NCI-H2029 treated with DMSO at 0.1 percent for 48 hours (cell line): Measurements from ENCODE around the gene PRKCA.

Experiments used
- DNase-seq: peaks from one replicate; lab custom pipeline; 2025; lab: John Stamatoyannopoulos, UW

PRKCA gene

DNA sequence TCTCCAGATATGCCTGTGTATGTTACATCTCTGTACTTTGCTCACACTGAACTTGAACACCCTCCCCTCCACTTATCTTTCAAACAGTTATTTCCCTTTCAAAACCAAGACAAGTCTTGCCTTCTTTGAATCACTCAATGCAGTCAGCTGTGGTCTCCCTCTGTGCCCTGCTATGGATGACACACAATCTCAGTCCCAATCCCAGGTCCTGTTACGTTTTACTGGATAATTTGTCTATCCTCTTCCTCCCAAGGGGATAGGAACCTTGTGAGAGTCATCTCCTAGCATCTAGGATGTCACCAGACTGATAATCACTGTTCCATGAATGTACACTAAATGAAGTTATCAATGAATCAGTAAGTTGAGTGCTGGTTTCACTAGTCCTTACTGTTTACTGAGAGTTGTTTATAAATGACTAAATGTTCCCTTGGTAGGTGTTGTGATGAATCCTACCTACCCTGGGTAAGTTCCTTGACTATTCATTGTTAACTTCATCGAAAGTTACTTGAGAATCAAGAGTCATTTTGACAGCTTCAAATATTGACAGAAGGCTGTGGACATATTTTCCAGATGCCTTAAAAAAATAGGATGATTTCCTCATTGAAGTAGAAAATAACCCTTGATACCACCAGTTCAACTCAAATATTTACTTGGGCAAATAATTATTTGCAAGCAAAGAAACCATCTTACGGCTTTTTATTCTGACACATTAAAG is 244.9 kb downstream of the PRKCA start:
- DNase-seq = no peak

DNA sequence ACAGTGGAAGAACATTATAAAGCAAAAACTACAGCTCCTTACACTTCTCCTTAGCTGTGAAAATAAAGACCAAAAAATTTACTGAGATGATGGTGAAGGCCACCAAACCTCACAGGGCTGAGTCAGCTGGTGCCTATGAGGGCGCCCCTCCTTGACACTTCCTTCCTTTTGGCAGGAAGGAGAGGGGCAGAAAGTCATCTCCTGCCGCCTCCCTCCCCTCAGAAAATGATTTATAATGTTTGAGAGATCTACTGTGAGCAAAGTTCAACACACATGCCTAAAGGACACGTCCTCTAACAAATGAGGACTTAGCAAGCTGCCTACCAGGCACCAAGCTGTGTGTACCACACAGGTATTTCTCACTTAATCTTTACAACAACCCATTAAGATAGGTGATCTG is 245.7 kb downstream of the PRKCA start:
- no peak for DNase-seq

DNA sequence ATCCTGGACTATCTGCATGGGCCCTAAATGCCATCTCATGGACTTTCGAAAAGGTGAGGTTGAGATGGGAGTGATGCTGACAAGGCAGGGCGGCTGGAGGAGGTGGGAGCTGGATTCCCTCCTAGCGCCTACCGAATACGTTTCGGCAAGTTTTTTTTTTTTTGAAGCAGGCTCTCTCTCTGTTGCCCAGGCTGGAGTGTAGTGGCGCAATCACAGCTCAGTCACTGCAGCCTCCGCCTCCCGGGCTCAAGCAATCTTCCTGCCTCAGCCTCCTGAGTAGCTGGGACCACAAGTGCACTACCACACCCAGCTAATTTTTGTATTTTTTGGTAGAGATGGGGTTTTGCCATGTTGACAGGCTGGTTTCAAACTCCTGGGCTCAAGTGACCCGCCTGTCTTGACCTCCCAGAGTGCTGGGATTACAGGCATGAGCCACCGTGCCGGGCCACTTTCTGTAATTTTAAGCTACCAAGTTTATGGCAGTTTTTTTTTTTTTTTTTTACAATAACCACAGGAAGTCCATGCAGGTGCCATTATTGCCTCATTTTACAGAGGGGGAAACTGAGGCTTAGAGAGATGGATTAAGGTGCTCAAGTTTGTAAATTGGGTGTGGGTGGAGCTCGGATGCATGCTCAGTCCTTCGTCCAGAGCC is 246.4 kb downstream of the PRKCA start:
- DNase-seq = no peak

DNA sequence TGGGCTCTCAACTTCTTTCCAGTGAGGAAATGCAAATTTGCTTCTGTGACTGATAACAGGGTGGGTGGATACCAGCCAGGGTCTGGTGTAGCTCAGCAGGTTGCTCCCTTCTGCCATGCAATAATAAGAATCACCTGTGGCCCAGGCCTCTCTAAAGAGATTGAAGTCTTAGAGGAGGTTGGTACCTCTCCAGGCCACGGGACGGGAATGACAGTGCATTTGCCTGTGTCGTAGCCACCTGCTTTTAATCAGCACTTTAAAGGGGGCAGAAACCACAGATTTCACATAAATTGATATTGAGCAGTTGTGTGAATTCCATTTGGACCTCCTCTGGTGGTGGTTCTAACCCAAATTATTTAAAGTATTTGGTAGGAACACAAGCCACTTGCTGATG is 246.9 kb downstream of the PRKCA start:
- no peak for DNase-seq

GRCh38 chr17:66549731-66550207 is 247.4 kb downstream of the PRKCA start:
- DNase-seq = no peak

DNA sequence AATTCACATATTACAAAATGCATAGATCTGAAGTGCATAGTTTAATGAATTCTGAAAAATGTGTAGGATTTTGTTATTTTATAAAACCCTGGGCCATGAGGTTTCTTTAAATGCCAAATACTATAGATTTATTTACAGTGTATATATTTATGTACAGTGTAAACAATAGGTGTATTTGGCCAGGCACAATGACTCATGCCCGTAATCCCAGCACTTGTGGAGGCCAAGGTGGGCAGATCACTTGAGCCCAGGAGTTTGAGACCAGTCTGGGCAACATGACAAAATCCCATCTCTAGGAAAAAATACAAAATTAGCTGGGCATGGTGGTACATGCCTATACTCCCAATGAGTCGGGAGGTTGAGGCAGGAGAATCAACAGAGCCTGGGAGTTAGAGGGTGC is 249.4 kb downstream of the PRKCA start:
- DNase-seq = no peak

DNA sequence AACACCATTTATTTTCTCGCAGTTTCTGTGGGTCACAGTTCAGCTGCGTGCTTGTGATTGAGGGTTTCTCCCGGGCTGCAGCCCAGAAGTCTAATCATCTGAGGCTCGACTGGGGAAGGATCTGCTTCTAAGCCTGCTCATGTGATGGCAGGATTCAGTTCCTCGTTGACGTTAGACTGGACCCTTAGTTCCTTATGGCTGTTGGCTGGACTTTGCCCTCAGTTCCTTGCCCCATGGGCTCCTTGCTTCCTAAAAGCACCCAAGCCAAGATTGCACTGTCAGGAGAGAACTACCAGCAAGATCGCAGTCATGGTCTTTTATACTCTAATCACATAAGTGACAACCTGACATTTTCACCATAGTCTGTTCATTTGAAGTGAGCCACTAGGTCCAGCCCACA is 250.0 kb downstream of the PRKCA start:
- no peak for DNase-seq

GRCh38 chr17:66555605-66556004 is 253.2 kb downstream of the PRKCA start:
- DNase-seq = no peak

DNA sequence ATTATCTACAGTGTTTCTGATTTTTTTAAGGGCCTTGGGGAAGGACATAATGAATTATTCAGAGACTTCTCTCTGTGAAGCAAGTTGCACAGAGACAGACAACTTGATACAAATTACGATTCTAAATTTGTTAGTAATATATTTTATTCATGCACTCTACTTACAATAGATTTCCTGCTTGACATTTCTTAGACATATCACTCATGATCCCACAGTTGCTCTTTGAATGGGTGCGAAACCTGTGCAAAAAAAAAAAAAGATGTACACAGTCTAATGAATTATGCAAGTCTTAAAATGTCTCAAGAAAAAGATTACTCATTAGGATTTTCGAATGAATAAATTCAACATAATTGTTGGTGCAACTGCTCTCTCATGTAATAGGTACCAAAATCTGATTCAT is 254.8 kb downstream of the PRKCA start:
- no peak for DNase-seq

- DNase-seq = no peak
Observed at GRCh38 chr17:66557886-66558285, 255.5 kb downstream of the PRKCA start.

- DNase-seq = no peak
Observed at GRCh38 chr17:66560691-66561090, 258.3 kb downstream of the PRKCA start.

DNA sequence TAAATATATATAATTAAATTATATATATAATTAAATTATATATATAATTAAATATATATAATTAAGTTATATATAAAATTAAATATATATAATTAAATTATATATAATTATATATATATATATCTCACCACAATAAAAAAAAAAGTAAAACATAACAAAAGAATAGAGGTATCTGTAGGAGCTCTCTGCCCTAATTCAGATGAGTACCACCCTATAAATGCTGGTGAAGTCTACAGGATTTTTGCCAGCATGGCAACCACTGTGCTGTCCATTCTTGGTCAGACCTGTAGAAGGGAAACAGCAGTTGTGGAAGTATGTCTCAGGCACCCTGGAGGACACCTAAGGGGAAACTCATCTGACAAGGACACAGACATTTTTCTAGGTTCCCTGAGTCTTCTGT is 259.7 kb downstream of the PRKCA start:
- DNase-seq = no peak

DNA sequence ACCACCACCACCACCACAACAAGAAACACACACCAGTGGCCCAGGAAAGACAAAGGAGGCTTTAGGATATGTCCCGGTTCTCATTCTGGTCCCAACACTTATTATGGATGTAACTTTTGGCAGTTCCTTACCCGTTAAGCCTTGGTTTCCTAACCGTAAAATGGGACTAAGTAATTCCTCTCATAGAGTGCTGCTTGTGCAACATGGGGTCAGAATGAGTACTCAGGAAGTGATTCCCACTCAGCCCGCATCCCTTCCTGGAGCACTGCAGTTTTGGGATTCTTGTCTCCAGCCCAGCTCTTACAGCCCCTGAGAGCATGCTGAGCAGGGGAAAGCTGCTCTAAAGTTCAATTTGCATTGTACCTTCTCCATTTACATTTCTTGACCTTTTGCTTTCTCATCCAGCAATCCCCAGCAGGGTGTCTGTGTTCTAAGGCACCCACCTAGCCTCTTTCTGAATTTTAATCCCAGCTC is 262.6 kb downstream of the PRKCA start:
- no peak for DNase-seq

GRCh38 chr17:66567234-66568170 is 265.1 kb downstream of the PRKCA start:
- no peak for DNase-seq

DNA sequence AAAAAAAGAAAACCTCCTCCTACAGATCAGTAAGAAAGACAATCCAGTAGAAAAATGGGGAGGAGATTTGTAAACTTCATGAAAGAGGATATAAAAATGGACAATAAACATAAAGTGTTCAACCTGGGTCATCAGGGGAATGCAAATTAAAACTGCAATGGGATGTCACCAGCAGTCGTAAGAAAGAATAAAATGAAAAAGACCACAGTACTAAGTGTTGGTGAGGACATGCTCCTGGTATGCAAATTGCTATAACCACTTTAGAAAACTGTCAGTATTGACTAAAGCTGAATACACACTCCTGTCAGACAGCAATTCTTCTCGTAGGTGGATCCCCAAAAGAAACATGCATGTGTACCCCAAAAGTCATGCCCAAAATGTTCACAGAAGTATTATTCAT is 267.2 kb downstream of the PRKCA start:
- no peak for DNase-seq

DNA sequence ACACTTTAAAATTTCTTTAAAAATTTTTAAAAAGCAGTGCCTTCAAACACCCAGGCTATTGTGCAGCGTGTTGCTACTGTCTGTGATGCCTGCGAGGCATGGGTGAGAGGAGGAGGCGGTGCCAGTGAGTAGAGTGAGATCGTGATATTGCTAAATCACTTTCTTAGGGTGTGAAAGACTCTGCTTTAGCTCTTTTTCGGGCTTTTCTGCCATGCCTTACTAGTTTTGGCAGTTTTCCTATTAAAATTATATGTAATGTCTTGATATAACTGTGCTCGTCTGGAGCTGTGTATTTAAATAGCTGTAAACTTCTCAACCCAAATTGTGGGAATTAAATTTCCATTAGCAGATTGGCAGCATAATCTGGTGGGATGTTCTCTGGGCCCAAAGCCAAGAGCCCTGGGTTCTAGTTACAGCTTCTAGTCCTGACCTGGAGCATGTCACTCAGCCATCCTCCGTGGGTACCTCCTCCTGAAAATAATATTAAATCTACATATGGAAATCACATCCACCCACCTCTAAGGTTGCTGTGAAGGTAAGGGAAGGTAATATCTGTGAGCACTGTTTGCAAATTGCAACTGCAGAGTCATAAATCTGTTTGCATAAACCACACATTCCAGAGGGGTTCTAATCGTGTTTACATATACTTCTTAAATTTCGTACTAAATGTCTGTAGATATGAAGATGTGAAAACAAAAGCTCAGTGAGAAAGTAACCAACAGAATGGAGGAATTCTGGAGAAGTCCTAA is 268.2 kb downstream of the PRKCA start:
- DNase-seq = no peak

DNA sequence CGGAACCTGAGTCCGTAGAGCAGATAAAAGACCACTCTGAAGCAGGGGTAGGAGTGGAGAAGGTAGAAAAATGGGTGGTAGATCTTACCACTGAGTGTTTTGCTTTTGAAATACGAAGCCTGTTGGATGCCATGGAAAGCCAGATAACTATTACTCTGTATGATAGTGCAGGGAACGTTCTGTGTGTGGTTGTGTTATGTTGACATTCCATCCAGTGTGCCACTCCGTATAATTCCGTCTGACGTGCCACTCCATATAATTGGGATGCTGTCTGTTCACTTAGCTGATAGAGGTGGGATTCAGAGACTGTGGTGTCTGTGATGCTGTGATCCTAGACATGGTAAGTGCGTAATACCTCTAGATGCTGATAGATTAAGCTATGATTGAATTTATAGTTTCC is 269.3 kb downstream of the PRKCA start:
- DNase-seq = no peak

DNA sequence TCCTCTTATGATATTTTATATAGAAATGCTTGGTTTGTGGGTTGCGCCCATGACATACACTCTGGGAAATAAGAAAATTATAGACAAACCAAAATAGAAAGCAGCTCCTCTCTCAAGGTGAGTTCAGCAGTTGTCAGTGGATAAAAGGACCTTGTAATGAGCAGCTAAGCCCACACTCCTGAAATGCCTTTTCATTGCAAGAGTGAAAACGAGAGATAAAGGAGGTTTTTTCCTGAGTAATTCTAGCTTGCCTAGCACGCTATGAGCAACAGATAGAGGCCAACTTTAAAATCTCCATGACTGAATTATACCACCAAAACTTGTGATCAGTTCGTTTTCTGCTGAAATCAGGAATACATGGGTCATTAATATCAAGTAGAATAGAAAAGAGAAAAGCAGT is 270.7 kb downstream of the PRKCA start:
- no peak for DNase-seq

DNA sequence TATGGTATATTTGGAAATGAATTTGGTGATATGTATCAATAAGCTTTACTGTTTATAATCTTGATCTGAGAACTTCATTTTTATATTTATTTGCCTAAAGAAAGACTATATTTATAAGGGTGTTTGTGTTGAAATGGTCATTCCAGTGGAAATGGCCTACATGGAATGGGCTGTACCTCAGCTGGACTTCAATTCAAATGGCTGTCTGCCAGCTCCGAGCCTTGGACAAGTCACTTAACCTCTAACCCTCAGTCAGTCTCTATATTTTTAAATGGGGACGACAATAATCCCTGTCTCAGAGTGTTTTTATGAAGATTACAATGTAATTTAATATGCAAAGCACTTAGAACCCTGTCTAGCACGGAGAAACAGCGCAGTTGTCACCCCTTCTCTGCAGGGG is 271.7 kb downstream of the PRKCA start:
- DNase-seq = no peak

DNA sequence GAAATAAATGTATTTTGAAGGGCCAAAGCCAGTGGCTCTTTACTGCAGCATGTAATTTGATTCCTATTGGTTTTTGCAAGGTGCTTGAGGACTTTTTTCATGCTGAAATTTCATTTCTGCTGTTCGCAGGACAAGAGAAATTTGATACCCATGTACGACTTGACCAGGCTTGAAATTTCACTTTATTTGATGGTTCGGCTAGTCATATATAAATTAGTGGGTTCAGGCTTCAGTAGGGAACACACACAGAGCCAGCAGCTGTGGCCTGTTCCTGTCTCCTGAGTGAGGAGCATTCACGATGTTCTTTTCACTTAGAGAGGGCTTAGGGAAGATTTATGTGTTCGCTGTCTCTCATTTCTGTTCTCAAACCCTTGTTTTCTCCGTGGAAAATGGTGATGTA is 274.1 kb downstream of the PRKCA start:
- no peak for DNase-seq

DNA sequence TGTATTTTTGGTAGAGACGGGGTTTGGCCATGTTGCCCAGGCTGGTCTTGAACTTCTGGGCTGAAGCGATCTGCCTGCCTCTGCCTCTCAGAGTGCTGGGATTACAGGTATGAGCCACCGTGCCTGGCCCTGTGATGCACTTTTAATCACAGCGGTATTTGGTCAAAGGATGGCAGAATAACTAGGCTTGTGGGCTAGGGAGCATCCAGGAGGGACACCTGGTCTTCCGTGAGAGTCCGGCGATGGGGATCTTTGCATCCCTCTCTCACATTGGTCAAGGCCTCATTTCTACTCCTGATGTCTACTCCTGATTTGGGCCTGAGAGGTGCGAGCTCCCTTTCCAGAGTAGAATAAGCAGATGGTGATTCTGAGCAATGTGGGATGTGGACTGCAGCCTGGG is 274.6 kb downstream of the PRKCA start:
- DNase-seq = no peak
